ENCODE results near the gene PRR29.
A peak's percentile ranks its signal among the peaks of the same experiment; 100 is the strongest.
"Not testable (repeated sequence)": the region's sequence is repeated elsewhere in the genome, so short reads cannot be mapped to it uniquely, and the experiment has no call there.

PRR29 gene

GRCh38 chr17:64016974-64017373 is 18.8 kb downstream of the PRR29 start:
- no peak for DNase-seq

DNA sequence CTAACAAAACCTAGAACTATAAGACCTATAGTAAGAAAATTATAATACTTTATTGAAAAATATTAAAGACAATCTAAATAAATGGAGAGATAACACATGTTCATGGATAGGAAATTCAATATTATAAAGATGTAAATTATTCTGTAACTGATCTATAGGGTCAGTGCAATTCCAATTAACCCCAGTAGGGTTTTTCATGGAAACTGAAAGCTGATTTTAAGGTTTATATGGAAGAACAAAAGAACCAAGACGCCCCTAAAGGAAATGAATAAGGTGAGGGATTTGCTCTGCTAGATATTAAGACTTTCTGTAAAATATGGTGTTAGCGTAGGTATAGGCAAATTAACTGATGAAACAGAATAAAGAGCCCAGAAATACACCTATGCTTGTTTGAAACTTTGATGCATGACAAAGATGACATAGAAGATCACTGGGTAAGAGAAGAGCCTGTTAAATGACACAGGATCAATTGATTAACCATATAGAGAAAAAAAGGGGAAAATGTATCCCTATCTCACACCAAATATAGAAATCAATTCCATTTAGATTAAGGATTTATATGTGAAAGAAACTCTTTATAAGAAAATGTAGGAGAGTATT is 19.3 kb downstream of the PRR29 start:
- no peak for DNase-seq

DNA sequence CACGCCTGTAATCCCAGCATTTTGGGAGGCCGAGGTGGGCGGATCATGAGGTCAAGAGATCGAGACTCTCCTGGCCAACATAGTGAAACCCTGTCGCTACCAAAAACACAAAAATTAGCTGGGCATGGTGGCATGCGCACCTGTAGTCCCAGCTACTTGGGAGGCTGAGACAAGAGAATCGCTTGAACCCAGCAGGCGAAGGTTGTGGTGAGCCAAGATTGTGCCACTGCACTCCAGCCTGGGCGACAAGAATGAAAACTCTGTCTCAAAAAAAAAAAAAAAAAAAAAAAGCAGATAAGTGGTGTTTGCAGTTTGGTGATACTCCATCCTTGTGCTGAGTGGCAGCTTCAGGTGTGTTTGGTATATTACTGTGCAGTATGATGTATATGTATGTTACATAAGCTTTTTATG is 21.4 kb downstream of the PRR29 start:
- not testable (repeated sequence) for DNase-seq

DNA sequence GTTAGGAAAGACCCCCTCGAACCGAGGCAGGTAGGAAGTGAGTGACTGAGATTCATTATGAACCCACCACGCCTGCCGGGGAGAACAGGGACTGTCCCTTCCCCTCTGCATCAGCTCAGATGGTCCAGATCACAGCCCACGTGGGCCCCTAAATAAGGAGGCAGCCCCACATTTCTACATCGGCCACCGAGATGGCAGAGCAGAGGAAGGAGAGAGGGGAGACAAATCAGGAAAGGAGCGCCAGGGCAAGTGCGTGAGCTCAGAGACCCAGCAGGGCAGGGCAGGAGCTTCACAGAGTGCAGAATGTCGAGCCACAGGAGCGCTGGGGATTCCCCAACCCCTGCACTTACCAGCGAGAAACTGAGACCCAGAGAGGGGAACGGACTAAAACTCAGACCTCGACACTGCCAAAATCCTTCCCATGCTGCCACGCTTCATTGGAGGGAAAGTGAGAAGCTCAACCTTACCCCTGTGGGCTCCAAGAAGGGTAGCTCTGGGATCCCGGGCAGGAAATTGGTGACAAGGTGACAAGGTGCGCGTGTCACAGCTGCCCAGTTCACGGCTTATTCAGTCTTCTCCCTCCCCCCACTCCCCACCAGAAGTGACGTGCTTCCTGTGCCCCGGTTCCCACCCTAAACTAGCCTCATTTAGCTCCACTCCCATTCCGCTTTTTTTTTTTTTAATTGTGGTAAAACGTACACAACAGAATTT is 22.1 kb downstream of the PRR29 start, which contains the start of gene ICAM2:
ICAM2 (minus strand) TSS at position 578 of the 711 bp plus-strand sequence. CDS start 13,942 bp downstream, outside the sequence.
- peak; percentile 87 for DNase-seq

DNA sequence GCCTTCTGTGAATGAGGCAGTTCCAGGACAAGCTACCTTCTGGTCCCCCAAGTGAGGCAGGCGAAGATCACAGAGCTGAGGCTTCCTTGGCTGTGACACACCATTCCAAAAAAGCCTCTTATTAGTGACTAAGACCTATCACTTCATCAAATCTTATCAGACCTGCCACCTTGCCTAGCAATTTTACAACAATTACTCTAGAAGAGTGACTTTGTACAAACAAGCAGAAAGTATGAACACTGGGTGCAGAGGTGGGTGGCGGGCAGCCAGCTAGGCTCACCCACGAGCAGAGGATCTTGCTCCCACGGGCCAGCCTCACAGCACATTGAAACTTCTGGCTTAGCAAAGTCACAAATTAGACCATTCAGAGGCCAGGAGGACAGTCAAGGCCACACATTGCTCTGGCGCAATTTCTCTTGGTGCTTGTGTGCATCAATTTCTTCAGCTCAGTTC is 24.5 kb downstream of the PRR29 start:
- no peak for DNase-seq

- no peak for DNase-seq
These were observed 26.1 kb downstream of the PRR29 start for GRCh38 chr17:64024215-64024654.

- peak; percentile 34 for DNase-seq
These were observed 26.9 kb downstream of the PRR29 start for GRCh38 chr17:64024781-64025731.

GRCh38 chr17:64025732-64026294 is 27.7 kb downstream of the PRR29 start:
- peak; percentile 87 for DNase-seq

DNA sequence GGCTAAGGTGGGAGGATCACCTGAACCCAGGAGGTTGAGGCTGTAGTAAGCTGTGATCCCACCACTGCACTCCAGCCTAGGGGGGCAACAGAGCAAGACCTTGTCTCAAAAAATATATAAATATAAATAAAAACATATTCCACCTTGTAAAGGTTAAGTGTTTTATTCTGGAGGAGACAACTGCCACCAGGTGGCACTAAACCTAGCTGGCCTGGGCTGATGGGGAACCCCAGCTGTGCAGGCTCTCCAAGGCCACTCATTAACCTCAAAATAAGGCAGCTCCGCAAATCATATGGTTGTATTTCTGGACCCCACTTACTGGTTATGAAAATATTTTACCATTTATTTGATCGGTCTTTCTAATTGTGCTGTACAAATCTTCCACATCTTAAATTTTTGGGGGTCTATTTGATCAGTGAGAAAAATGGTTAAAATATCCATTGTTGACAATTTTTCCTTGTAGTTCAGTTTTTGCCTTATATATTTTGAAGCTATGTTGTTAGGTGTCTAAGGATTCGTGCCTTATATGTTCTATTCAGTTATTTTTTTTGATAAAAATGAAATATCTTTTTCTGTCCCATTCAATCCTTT is 30.8 kb downstream of the PRR29 start:
- peak; percentile 60 for DNase-seq

DNA sequence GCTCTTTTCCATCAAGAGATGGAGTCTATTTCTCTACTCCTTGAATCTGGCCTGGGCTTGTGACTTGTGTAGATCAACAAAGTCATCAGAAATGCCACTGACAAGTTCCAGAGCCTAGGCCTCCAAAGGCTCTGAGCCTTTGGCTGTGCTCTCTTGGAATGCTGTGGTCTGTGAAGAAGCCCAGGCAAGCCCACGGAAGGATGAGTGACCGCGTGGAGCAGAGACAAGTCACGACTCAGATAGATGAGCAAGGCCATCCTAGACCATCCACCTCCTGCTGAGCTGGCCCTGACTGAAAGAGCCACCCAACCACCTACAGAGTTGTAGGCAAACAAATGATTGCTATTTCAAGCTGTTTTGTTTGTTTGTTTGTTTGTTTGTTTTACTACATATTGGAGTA is 33.9 kb downstream of the PRR29 start:
- DNase-seq, result no peak

GRCh38 chr17:64036198-64036922 is 38.2 kb downstream of the PRR29 start:
- DNase-seq, result no peak

DNA sequence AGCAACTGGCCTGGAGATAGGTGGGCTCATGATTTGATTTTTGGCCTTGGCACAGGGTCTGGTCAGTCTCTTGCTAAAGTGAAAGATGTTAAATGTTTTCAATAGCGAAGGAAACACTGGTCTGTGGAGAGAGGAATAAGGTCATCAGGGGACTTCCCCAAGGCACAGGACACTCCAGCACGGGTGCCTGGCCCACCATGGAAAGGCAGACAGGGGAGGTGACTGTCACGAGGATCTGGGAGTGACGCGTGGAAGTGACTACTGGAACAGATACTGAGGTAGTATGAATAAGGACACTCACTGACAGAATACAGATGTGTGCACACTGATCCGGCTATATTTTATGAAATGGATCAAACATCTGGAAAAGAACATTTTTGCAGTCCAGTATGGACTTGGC is 39.0 kb downstream of the PRR29 start:
- DNase-seq, result no peak

DNA sequence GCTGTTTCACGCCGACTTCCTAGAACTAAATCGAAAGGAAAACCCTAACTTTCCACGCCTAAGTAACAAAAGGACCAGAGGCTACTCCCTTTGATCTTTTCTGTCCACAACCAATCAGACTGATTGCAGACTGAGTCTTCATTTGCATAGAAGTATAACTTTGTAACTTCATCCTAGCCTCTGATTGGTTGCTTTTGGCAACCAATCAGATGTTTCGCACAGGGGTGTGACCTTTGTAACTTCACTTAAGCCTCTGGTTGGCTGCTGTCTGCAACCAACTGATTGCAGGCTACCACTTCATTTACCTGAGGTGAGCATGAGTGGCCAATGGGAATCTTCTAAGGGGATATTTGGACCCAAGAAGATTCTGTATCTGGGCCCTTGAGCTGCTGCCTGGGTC is 39.7 kb downstream of the PRR29 start:
- DNase-seq, result no peak

GRCh38 chr17:64038331-64039105 is 40.4 kb downstream of the PRR29 start:
- no peak for DNase-seq

- no peak for DNase-seq
These were observed 40.9 kb downstream of the PRR29 start for GRCh38 chr17:64039106-64039400.

DNA sequence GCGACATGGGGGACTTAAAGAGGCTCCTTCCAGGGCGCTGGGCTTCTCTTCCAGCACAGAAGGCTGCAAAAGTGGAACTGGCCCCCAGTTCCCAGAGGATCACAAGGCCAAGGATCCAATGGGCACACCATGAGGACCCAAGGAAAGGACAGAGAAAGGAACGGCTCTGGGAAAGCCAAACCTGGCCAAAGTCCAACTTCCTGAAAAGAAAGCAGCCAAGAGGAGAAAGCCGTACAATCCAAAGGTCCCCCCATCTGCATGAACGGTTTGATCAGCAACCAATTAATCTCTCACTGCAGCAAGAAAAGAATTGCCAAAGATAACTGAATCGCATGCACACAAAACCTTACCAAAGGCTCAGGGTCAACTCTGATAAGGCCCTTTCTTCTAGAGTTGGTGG is 42.1 kb downstream of the PRR29 start:
- DNase-seq, result no peak

DNA sequence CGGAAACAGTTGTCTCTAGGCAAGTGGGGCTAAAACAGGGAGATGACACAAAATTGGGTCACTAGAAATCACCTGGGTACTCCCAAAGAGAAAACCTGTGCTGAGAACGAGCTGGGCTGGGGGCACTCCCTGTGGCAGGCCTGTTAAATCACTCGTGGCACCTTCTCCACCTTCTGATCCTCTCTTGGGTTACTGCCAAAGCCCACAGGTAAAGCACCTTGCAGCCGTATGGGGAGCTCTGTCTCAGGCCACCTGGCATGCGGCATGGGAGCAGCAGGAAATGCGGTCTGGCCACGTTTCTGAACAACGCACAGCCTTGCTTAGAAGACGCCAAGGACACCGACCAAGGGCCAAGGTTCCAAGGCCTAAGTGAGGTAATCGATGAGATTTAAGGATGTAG is 43.8 kb downstream of the PRR29 start:
- no peak for DNase-seq

GRCh38 chr17:64042700-64043485 is 44.7 kb downstream of the PRR29 start:
- no peak for DNase-seq

DNA sequence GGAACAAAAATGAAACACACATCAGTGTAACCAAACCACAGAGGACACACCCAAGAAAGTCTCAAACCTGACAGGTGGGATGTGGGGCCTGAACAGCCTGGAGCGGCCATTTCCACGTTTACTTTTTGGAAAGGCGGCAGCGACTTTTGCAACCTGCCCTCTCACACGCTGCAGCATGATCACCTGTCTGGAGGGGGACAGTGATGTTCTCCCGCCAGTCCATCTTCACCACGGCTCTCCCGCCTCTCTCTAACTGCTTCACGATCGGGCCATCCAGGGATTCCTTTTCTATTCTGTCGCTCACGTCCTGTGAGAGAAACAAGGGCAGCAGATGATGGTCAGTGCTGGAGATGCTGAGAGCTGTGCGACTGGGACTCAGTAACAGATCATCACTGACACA is 47.0 kb downstream of the PRR29 start:
- no peak for DNase-seq

GRCh38 chr17:64048805-64049204 is 50.7 kb downstream of the PRR29 start:
- no peak for DNase-seq
